ENCODE data around the gene SIAH3.

Gene SIAH3

DNA sequence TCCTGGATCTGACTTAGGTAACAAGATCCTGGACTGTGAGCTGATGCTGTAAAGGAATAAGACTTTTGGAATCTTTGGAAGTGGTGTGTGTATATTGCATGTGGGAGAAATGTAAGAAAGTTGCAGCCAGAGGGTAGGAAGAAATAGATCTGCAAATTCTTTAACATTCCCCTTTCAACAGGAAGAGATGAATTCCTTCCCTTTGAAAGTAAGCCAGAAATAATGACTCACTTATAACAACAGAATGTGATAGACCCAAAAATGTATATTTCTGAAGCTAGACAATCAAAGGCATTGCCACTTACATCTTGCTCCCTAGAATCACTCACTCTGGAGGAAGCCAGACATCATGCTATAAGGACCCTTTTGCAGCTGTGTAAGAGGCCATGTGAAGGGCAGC is 9.8 kb upstream of the SIAH3 start:
- DNase-seq, result no peak

DNA sequence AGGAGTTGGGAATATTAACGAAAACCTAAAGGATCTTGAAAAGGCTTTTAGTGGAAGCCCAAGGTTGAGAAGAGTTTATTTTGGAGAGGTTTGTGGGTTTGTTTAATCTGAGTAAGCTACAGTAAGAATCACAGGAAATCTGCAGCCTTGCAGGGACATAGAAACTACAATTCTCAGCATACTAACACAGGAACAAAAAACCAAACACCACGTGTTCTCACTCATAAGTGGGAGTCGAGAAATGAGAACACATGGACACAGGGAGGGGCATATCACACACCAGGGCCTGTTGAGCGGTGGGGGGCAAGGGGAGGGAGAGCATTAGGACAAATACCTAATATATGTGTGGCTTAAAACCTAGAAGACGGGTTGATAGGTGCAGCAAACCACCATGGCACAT is 8.7 kb upstream of the SIAH3 start:
- no peak for DNase-seq

DNA sequence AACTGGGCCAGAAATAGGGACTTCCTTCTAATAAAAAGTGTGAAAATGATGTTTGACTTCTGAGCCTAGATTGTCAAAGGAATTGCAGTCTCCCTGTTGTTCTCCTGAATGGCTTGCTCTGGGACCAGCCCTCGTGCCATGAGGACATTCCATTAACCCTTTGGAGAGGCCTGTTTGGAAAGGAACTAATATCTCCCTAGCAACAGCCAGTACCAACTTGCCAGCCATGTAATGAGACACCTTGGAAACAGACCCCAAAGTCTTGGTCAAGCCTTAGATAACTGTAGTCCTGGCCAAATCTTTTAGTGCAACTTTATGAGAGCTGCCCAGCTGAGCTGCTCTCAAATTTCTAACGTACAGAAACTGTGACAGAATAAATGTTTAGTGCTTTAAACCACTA is 8.2 kb upstream of the SIAH3 start:
- DNase-seq, result no peak

DNA sequence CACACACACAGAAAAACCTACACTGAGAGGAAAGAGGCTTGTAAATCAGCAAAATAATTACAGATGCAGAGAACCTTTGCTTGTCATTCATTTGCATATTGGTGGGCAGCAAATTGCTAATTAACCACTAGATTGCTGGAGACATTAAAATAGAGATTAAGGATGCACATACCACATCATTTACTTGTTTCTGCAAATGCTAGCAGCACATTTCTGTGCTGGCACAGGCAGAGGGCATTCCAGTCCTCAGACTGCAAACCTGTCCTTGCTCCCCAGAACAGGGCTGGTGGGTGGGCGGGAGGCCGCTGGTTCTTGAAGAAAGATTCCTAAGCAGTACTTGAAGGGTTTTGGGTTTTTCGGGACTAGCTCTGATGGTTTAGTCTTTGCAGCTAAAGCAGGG is 941 bp upstream of the SIAH3 start:
- no peak for DNase-seq

DNA sequence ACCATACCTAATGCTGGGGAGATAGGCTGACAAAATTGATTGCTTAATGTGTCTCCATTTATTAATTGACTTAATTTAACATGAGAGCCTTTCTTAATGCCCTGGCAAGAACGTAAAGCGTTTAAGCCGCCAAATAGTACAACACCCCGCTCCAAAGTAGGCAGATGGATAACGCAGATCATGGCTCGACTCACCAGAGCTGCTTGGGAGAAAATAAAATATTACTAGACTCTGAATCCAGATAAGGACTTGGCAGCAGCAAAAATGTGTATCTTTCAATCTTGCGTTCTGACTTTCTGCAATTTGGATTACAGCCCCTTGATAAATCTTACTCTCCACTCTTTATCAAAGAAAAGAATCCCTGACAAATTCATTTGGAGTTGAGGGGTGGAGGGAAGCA is 403 bp upstream of the SIAH3 start:
- no peak for DNase-seq

DNA sequence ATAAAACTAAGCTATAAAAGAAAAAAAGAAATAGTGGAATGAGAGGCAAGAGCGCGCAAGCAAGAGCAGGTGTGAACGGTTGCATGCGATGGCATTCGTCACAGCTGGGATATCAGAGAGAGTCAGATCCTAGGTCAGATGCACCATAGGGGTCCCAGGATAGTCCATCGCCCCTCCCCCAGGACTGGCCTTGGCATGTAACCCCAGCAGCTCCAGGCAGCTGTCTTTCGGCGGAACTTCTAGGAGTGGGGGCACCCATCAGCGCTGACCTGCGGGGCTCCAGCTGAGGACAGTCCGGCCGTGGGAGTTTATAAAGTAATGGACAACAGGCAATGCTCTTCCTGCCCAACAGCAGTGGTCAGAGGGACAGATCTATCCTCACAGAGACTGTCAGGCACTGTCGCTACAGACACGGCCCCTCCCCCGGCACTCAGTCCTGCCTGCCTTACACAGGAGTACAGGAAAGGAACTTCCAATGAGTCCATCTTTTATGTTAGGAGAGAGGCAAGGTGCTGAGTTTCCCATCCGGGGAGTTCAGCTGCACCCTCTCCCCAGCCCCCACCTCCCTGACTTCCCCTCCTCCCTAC is 1.4 kb downstream of the SIAH3 start:
- DNase-seq, result no peak

DNA sequence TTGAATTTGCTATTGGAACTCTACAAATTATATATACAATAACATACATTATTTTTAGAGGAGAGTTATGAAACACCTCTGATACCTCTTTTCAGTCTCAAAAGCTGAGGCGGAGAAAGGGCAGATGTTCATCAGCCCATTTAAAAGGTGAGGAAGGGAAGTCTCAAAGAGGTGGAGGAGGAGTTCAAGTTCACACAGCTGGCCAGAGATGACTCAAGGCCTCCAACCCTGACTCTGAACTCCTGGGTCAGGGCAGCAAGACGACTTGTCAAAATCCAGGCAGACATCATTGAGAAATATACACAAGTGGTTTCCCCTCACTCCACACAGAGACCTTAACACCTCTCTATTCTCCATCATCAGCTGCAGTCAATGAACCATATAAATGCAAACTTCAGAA is 2.1 kb downstream of the SIAH3 start:
- DNase-seq, result peak; percentile 9

DNA sequence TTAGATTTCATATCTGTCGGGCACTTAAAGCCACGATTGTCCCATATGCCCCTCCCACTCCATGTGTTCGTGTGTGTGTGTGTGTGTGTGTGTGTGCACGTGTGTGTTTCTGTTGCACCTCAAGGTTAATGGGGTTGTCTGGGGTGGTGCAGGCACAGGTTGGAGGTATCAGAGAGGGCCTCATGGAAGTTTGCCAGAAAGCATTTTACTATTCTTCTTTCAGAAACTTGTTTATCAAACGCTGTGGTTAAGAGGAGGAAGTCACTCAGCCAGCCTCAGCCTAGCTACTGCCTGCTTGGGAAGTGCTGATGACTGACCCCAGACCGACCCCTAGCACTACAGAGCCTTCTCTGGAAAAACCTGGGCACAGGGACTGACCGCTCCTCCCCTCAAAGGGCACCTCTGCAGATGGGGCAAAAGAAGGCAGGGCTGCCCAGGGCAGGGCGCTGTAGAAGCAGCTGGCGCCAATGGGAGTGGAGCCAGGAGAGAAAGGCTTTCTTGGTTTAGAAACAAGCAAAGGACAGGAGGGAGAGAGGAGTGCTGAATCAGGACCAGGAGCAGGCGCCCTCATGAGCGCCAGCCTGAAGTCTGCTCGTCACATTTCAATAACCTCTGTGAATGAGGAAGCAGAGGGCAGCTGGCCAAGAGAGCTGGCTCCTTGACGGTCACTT is 3.9 kb downstream of the SIAH3 start:
- peak; percentile 68 for DNase-seq

DNA sequence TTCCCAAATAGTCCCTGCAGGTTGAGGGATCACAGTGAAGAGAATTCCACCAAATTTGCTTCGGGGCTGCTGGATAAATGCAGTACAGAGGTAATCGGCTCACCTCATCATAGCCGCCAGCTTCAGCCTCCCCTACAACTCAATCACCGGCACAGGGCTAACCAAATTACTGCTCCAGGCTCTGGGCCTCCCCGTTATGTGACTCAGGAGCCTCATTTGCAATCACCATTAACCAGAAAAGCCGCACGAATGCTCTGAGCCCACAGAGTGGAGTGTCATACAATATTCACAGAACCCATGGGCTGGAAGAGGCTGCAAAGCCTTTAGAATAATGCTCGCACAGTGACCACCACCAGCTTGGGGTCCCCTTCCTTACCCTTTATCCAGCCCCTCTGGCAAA is 4.9 kb downstream of the SIAH3 start:
- no peak for DNase-seq

DNA sequence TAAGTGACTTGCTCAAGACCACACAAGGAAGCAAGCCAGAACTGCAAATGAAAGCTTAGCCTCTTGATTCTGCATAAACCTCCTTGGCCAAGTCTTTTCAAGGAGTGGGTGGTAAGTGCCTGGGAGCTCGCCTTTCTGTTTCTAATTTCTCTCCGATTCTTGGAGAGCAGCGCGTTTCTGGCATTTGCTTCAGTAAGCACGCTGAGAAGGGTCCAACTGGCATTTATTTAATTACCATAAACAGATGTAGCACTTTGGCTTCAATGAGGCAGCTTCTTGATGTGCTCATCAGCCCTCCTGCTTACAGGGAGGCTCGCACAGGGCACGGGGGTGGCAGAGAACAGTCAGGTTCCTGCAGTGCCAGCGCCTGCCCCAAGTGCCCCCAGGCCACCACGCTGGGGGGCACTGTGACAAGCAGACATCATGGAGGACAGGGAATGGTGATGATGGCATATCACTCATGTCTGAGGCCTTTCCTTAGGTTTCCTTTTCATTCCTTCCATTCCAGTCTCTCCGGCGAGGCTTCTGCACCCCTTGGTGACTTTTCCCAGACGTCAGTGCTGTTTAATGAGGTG is 13.3 kb downstream of the SIAH3 start:
- DNase-seq, result no peak

DNA sequence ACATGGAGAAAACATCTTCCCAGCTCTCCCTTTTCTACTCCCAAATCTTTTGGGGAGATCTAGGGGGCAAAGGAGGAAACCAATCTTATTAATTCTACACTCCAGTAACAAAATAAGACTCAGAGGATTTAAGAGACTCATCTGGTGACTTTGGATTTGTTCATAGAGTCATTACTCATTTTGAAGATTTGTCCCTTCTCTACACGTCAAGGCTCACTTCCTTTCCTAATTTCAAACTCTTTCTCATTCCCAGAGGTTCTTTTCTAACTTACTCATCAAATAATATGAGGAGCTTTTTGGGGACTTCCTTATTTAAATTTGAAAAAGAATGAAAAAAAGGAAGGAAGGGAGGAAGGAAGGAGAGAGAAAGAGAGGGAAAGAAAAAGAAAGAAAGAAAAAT is 14.4 kb downstream of the SIAH3 start:
- no peak for DNase-seq

DNA sequence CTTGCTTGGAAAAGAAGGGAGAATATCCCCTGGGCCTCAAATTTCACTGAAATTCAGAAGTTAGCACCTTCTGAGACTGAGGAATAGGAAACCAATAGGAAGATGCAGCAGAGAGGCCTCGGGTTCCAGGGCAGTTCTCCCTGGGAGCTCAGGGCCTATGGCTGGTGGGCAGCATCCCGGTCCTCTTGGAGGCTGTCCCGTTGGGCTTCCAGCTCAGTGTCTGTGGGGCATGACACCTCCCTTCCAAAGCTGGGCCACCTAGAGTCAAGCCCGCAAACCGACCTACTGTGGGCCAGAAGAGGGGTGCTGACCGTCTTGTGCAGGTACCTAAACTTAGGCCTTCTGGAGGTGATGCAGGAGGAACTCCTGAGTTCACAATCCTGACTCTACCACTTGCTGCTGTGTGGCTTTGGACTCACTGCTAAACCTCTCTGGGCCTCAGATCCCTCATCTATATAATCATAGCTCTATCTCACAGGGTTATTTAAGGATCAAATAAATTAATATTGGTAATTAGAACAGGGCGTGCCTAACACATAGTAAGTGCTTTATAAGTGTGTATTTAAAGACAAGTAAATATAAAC is 17.1 kb downstream of the SIAH3 start:
- no peak for DNase-seq

DNA sequence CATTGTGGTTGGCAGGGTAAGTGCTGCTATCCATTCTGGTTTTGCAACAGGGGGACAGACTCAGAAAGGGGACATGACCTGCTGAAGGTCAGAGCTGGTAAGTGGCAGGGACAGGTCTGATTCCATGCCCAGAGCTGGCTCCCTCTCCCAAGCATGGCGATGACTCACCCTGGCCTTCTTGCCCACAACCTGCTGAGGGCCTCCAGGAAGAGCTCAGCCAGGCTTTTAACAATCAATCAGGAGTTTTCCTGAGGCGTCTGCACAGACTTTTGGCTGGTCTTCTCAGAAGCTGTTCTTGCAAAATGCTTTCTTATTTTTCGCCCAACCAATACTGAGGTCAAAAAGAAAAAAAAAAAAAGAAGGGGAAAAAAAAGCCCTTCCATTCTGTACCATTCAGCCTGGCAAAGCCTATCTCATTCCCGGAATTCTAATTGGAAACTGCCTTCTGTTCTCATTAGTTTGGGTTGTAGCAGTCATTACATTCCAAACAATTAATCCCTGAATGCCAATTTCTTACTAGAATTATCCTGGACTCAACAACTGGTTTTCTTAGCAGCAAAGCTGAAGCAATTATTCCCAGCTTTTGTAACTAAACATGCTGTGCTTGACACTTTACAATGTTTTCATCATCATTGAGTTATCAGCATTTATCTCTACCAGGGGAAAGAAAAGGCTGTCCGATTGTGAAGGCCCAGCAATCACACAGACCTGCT is 17.7 kb downstream of the SIAH3 start:
- DNase-seq, result no peak

DNA sequence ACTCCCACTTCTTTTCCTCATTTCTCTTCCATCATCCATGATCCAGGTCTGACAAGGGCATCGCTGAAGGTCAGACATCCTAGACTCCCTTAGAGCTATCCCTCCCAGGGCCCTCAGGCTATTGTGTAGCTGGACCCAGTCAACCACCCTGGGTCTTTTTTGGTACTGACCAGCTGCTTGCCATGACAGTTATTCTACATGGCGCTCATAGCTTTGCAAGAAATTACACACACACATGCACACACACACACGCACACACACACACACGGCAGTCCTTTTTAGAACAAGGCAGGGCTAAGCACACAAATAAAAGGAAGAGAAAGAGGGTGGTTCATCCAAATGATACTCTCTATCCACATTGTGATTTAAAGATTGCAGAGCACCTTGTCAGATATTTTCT is 18.3 kb downstream of the SIAH3 start:
- DNase-seq, result no peak

DNA sequence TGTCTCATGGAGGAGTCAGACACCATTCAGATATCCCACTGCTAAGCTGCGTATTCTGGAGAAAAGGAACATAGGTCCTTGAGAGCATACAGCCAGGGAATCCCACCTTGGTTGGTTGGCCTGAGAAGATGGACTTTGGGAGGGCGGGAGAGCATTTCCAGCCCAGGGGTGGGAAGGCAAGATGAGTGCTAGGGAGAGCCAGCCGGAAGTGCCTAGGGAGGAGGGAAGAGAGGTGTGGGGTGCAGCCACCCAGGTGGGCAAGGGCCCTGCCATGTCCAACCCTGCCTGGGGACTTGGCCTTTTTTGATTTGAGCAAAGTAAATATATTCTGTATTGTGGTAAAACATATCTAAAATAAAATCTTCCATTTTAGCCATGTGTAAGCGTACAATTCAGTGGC is 19.7 kb downstream of the SIAH3 start:
- no peak for DNase-seq

DNA sequence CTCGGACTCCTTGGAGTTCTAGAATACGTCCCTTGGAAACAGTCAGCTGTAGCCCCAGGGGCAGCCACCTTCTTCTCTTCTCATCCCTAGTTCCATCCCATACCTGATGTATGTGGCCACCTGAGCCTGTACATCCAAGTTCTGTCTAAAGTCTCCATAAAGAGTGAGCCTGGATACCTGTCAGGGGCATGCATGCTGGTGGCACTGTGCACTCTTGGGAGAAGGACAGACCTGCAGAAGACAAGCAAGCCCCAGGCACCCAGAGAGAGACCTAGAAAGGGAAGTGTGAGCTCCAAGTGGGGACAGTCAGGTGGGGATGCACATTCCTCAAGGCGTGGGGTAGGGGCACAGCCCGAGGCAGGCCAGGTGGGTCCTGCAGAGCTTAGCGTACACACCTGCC is 21.4 kb downstream of the SIAH3 start:
- no peak for DNase-seq

DNA sequence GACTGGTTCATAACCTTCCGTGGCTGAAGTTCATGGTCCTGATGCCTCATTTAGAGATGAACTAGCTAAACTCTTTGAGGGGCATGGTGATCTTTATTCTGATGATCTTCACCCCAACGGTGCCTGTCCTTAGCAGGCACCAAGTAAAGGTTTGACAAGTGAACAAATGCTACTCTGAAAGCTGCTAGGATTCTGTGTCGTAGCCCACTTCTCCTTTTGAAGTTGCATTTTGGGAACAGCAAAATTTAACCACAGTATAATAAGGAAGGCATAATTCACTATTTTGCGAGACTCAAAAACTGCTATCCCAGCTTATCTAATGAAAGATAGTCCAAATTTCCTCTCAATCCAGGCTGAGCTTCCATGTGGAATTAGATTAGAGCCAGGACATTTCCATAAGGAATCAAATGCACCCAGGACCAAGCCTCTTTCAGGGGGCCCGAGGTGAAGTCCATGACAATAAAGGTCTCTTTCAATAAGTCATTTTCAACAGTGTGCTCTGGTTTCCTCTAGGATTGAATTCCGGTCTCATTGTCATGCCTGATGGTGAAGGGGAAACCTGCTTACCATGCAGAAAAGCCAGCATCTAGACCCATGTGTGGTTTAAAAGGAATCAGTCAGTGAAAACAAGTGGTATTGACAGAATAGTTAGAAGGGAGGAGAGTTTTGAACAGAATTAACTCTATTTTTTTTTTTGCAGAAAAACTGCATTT is 23.1 kb downstream of the SIAH3 start:
- DNase-seq, result no peak

DNA sequence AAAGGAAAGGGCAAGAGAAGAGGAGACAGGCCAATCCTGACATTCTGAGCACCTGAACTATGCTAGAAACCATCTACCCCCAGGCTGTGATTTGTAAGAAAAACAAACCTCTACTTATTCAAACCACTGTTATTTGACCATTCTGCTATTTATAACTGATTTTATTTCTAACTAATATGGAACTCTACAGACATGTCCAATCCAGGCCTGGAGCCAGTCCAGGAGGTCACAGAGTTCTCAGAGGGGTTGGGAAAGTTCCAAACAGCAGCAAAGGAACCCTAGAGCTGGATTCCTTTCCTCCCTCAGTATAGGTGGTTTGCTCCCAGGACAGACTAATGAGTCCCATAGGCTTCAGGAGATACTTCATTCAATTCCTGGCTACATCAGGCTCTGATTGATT is 24.2 kb downstream of the SIAH3 start:
- DNase-seq, result no peak

DNA sequence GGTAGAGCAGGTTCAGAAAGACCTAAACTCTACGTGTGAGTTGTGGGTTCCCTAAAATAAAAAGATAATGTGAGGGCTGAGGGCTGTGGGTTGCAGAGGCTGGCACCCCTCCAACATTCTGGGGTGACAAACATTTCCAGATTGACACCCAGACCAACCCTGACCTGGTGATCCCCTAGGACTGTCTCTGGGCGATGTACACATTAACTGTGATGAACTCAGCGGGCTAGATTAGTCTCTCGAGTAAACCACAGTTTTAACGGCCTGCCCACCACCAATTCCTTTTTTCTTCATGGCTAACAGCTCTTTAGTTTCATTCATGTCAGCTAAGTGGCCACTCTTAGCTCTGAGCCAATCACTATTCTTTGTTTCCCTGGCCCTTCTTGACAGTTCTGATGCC is 24.8 kb downstream of the SIAH3 start:
- DNase-seq, result no peak

DNA sequence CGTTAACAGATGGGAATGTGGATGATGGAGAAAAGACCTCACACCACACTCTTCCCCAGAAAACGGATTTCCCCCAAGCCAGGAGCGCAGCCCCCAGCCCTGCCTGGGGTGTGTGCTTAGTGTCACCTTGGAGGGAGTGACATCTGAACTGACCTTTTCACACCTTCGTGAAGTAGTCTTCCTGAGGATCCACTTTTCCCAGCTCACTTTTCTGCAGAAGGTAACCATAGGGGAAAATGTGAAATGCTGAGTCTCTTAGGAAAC is 26.2 kb downstream of the SIAH3 start:
- no peak for DNase-seq

DNA sequence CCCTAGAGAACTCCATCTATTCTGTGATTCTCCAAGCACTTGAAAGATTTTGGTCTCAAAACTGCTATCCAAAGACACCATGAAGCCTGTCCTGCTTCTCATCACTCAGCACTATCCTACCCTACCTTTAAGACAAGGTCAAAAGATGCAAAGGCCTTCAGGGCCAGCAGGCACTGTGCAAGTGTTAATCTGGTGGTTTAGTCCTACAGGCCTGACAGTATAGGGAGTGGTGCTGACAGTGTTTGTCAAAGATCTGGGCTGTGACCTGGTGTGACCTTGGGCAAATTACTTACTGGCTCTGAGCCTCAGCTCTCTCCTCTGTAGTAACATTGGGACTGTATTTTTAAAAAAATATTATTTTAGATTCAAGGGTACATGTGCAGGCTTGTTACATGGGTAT is 28.0 kb downstream of the SIAH3 start:
- DNase-seq, result no peak

DNA sequence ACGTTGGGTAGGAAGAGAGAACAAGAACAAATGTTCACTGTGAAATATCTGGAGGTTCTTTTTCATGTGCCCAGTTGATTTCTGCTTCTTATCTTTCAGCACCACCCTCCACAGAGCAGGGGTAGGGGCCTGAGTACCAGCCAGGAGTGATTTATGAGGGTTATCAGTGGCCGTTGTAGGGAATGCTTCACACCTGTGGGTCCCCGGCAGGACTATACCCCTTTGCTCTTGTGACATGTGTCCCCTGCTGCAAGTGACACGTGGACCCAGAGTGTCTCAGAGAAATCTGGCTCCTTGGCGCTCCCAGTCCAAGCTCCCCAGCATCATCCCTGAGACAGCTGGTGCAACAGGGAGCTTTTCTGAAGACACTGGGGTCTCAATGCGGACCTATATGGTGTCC is 29.7 kb downstream of the SIAH3 start:
- no peak for DNase-seq

DNA sequence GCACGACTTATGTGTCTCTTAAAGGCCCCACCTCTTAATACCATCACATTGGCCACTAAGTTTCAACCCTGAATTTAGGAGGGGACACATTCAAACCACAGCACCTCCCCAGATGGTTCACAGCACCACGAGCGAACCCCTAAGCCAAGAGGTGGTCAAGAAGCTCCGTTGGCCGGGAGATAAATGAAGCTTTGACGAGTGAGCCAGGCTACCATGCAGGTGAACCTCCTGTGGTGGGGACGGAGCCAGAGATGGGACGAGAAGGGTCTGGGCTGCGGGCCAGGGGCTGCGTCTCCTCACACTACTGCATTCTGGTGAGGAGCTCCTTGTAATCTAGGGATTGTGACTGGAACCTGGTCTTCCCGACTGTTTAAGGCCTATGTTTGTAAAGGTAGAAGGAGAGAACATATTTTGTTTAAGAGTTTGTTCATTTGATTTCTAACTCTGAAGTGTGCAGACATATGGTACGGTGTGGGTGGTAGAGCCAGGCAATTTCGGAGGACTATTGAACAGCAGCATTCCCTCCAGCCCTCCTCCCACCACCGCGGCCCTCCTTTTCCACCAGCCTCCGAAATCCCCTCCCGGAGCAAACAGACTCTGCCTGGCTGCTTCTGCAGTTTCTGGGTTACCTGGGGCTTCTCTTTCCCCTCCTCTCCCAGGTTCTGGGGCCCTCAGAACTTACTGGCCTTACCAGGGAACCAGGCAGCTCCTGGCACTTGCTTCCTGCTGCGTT is 31.3 kb downstream of the SIAH3 start:
- no peak for DNase-seq
